Measurements from ENCODE around the gene HOXD9.
A peak's percentile ranks its signal among the peaks of the same experiment; 100 is the strongest.

Gene HOXD9

DNA sequence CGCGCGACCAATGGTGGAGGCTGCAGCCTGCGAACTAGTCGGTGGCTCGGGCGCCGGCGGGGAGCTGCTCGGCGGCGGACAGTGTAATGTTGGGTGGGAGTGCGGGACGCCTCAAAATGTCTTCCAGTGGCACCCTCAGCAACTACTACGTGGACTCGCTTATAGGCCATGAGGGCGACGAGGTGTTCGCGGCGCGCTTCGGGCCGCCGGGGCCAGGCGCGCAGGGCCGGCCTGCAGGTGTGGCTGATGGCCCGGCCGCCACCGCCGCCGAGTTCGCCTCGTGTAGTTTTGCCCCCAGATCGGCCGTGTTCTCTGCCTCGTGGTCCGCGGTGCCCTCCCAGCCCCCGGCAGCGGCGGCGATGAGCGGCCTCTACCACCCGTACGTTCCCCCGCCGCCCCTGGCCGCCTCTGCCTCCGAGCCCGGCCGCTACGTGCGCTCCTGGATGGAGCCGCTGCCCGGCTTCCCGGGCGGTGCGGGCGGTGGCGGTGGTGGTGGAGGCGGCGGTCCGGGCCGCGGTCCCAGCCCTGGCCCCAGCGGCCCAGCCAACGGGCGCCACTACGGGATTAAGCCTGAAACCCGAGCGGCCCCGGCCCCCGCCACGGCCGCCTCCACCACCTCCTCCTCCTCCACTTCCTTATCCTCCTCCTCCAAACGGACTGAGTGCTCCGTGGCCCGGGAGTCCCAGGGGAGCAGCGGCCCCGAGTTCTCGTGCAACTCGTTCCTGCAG is at the start of gene HOXD9:
TSS of gene HOXD9 (plus strand) at position 37 of the 728 bp plus-strand sequence. CDS start at position 87, 50 bp downstream.
- DNase-seq, result peak in 1 of 2 experiments; percentile 72

DNA sequence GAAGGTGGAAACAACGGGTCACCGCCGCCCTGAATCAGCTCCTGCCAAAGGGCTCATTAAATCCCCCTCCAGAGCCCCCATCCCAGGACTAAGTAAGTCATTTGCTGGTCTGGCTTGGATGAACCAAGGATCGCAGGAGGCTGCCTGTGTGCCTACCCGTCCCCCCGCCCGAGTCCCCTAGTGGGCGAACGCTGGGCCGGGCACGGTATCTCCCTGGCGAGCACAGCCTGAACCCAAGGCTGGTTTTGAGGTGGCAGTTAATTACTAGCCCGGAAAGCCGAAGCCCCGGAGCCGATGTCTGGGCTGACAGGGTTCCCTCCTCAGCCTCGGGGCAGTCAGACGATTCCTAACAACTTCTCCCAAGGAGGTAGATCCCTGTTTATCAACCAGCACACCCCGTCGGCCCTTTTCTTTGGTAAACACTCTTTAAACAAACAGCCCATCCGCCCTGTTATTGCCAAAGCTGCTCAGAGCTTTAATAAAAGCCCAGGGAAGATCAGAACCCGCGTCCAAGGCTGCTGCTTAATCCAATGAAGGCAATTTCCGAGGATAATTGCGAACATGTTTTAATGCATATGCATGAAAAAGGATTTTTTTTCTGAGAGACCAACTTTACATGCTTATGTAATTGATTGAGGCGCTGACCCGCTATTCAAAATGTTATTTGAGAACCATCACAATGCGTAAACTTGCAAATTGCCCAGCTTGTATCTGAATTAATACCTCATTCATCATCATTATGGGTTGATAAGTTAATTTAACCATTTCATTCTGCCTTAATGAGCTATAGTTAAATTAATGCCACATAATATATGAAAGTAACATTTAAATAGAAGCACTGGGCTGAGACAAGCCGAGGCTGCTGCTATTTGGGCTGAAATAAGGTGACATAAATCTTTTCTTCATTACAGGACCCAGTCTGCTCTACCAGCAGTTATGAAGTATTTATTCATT is 49.3 kb upstream of the HOXD9 start:
- DNase-seq, result no peak

DNA sequence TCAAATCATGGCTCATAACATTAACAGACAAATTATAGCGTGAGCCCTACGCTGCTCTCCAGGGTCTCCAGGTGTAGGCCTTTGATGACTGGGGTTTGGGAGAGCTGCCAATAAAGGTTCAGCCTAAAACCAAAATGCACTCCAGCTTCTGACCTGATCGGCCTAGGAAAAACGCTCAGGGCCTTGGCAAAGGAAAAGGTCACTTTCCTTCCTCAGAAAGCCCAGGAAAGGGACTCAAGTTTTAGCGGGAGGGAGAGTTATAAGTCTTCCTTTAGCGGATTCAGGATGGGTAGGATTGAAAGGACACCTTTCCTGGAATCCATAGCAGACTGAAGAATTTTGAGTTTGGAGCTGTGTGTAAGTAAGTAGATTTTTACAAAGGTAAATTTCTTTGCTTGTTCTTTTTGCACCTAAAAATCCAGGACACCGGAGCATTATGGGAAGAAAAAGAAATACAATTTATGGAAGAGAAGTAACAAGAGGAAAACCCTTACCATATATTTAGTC is 47.5 kb upstream of the HOXD9 start:
- no peak for DNase-seq

DNA sequence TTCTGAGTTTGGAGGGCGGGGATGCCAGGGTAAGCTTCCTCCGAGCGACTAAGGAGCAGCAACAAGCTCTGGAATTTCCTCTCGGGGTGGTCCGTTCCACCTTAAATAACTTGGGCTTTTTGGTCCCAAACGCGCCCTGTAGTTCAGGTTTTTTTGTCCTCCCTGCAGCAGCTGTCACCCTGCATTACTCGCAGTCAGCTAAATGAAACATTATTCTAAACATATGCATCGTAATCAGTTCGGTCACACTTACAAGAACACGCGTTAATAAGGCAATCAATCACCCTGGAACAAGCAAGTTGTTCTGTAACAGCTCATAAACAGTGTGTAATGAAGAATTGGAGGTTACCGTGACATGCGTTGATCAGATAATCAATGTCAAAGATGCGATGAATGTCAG is 47.0 kb upstream of the HOXD9 start:
- no peak for DNase-seq

DNA sequence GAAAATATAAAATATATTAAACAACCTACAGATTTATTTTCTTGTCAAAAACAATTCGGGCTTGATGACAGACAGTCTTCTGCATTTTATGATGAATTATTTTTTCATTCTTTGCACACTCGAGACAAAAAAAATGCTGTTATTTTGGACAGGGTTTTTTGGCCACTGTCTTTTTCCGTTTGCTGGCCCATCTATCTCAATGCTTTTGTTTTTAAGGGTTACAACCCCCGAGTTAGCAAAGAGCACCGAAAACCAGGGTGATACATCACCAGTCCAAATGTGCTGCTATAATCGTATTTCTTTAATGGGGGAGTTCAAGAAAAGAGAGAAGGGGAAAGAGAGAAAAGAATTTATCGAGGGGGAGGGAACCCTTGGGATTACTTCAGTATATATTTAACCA is 46.5 kb upstream of the HOXD9 start:
- no peak for DNase-seq

DNA sequence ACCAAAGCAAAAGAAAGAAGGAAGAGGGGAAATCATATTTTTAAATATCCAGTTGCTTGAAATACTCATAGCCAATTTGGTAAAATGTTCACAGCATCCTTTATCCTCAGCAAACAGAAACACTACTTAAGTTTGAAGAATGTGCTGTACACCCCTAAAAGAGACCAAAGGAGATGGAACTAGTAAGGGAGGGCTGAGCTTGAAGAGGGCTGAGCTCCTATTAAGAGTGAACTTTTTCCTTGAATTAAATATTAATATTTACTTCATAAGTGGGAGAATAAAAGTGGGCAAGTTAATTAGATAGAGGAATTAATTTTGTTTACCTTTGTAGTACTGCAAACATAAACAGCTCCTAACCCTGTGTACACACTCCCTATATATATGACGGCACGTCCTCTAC is 45.7 kb upstream of the HOXD9 start:
- DNase-seq, result no peak

DNA sequence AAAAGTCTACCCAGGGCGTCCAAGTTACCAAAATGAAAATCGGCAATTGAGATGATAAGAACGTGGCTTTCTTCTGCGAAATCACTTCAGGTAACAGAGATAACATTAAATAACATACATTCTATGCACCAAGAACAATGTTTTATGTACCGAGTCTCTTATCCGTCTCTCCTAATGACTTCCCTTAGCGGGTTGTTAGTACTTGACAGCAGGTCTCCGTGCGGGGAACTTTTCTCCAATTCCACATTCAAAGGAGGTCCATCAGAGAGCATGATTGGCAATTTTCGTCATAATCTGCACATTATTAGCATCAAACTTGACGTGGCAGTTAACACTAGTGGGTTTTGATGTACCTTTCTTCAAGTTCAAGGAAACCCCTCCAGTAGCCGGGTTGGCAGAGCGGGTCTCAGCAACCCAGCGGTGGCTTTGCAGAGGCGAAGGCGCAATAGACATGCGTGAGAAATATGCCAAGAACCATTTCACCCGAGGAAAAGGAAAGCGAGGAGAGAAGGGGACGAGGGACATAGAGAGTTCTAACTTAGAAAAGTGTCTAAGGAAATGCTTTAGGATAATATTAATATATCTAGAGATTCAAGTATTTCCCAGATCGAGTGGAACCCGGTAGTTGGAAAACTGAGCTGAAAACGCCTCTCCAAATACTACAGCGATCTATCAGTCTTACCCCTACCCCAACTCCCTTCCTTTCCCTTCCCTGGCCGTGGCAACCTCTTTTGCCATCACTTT is 43.8 kb upstream of the HOXD9 start:
- no peak for DNase-seq

DNA sequence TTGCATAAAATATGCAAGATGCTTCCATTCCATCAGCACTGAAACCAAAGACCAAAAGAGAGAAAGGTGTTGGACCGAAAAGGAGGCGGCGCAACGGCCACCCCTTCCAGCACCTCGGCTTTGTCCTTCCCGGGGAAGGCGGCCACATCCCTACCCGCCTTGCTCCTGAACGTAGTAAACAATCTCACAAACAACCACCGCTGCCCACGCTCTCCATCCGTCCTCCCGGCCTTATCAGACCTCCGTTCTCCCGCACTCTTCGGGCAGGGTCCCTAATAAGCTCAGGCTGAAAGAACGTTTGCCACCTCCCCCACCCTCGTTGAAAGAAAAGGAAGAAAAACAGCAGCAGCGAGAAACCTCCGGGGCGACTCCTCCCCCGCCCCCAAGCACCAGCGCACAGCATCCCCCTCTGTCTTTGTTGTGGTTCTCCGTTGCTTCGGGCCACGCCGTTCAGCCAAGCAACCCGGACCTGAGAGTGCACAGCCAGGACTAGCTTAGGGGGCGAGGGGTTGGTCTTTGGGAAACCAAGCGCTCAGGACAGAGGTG is 43.2 kb upstream of the HOXD9 start:
- no peak for DNase-seq

DNA sequence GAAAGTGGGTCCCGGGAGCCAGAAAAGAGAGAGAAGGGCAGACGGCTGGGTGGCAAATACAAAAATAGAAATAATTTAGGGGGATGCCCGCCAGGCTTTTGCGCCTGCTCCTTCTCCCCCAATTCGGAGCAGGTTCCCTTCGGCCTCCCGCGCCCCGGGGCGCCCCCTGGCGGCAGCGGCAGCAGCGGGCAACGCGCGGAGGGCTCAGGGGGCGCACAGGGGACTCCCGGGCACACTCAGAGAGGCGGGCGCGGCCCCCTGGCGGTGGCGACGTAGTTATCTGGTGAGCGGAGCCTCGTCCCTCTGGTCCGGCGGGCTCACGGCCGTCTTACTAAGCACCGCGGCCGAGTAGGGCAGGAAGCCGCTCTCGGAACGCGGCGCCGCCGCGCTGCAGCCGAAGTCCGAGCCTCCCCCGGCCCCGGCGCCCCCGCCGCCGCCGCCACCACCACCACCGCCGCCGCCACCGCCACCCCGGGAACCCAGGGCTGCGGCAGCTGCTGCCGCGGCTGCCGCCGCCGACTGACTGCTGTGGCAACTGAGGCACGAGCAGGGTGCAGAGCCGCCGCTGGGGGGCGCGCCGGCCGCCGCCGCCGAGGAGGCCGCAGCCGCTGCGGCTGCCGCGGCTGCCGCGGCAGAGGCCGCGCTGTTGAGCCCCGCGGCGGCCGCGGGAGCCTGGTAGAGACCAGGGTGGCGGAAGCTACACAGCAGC is 42.5 kb upstream of the HOXD9 start:
- peak in 1 of 2 experiments; percentile 64 for DNase-seq

DNA sequence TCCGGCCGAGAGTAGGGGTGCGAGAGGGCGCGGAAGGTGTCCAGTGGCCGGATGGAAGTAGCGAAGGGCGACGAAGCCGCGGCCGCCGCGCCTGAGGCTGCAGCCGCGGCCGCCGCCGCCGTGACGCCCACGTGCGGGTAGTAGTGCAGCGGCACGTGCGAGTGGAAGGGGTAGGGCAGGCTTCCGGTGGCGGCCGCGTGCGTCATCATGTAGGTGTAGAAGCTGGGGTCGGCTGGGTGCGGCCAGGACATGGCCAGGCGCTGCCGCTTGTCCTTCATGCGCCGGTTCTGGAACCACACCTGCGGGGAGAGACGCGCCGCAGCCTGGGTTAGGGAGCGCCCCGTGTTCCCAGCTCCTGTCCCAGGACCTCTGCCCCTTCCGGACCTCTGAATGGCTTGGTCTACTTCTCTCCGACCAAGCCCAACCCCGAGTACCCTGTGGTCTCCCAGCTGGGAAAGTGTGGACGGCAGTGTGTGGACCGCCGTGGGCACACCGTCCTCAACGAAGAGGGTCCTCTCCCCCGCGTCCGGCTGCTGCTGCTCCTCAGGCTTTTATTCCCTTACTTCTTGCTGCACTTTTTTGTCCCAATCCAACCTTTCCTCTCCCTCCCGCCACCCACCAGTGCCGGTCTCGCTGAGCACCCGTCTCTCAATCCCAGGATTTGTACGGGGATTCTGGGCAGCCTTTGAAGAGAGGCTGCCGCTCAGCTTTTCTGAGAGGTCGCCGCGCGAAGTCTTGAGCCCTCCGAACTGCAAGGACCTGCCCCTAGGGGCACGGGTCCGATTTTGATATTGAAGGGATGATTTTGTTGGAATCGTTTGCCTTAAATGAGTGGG is 41.8 kb upstream of the HOXD9 start:
- DNase-seq, result no peak

DNA sequence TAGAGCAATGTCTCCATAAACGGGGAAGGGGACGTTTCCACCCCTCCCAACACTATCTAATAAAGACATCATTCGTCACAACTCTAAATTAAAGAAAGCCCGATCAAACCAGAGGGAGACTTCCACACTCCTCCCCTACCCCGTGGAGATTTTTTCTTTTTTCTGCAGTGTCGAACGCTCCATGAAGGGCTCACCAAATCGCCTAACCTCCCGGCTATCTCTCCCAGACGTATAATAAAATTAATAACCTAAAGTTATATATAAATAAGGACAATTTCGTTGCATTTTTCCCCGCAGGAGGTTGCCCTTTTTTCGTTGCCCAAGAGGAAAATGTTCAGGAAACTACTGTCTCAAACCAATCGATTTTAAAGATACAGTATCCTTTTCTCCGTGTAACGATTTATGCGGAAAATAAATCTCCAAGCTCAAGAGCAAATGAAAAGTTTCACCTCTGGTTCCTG is 41.1 kb upstream of the HOXD9 start:
- DNase-seq, result no peak

DNA sequence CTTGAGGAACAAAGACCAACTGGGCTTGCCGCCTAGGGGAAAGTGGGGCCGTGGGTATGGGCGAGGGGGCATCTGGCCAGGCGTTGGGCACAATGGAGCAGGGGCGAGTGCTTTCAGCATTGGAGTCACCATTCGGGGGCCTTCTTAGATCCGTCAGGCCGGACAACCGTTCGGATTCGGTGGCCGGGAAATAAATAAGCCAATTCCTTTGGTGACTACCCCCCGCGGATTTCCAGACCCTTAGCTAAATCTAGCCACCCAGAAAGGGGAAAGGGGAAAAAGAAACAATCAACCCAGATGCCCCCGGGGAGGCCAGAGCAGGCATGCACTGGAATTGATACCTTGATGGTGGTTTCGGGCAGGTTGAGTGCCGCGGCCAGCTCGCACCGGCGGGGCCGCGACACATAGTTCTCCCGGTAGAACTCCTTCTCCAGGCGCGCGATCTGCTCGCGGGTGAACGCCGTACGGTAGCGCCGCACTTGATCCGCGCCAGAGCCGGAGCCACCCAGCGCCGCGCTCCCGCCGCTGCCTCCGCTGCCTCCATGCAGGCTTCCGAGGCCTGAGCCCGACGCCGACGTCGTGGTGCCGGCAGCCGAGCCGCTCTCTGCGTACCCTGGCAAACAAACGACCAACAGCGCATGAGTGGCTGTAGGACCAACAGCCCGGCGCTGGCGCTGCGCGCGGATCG is 40.5 kb upstream of the HOXD9 start:
- DNase-seq, result no peak

DNA sequence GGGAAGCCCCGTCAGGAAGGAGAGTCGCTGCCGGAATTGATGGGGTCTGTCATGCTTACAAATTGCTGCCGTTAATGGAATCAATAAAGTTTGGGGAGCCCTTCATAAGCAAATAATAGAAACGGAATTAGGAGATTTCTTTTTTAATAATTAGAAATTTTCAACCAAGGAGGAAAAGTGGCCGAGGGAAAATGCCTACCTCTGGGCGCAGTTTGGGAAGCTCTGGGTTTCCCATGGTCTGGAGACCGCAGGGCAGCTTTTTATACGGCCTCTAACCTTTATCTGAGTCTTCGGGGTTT is 40.0 kb upstream of the HOXD9 start:
- no peak for DNase-seq

DNA sequence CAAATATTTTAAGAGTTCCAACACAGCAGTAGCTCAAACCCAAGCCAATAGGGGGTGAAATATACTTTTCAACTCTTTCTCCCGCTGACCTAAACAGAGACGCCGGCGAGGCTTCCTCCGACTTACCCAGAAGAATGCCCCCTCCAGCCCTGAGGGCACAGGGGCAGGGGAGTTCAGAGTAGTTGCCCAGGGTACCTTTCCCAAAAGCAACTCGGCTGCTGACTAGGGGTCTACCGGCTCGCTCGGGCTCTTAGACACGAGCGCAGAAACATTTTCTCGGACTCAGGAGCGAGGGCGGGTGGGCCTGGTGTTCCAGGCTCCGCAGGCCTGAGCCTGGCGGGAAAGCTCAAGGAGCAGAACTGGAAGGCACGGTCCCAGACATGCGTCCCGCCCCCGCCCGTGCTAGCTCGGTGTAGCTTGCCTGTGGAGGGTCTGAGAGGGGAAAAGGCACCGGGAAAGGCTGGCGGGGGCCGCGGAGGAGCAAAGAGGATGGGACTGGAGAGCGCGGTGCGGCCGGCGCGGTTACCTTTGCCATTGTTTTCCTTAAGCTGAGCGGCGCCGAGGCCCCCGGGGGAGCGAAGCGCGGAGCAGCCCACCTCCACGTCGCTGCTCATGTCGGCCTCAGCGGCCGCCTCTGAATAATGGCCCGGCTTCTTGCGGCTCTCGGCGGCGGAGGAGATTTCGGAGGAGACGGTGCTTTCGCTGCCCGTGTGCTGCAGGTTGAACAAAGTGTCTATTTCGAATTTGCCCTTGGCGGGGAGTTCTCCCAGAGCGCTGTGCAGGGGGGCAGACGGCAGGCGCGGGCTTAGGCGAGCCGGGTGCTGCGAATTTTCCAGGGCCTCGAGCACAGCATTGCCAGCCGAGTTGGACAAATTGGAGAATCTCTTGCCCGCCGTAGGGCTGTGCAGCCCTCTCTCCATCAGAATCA is 39.4 kb upstream of the HOXD9 start:
- DNase-seq, result no peak

DNA sequence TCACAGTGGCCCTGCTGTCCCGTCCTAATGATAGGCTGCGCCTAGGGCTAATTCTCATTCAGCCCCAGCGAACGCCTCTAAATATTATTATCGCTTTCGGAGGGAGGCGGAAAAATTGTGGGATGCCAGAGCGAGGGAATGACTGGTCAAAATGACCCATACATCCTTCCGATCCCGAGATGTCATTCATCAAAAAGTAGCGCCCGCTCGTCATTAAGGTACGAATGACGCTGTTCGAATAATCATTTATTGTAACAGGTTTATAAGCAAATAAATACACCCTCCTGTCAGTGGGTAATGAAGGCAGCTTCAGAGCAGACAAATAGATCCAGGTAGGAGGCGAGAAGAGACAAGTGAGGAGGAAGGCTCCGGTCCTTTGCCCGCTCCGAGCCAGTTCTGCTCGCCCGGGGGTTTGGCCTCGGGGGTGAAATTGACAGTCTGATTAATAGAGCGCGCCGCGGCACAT is 38.7 kb upstream of the HOXD9 start, which contains the start of gene EVX2:
TSS of gene EVX2 (minus strand) at position 167 of the 466 bp plus-strand sequence. CDS start 186 bp downstream, outside the sequence.
- no peak for DNase-seq

DNA sequence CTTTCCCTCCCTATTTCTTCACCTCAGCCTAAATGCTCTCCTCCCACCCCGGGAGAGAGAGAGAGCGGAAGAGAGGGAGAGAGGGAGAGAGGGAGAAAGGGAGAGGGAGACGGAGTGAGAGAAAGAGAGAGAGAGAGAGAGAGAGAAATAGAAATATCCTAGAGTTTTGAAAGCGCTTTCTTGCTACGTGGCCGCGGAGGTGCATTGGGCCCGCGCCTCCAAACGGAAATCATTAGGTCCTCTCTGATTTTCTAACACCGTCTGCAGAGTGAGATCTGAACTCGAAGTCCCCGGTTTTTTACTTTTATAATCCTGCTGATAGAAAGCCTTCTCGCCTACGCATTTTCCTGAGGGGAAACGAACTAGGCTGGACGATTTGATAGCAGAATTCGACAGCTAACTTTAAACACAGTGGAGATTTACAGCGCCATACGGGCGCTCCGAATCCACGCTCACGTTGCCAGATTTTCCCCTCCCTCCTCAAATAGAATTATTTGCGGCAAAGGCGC is 37.9 kb upstream of the HOXD9 start:
- no peak for DNase-seq

DNA sequence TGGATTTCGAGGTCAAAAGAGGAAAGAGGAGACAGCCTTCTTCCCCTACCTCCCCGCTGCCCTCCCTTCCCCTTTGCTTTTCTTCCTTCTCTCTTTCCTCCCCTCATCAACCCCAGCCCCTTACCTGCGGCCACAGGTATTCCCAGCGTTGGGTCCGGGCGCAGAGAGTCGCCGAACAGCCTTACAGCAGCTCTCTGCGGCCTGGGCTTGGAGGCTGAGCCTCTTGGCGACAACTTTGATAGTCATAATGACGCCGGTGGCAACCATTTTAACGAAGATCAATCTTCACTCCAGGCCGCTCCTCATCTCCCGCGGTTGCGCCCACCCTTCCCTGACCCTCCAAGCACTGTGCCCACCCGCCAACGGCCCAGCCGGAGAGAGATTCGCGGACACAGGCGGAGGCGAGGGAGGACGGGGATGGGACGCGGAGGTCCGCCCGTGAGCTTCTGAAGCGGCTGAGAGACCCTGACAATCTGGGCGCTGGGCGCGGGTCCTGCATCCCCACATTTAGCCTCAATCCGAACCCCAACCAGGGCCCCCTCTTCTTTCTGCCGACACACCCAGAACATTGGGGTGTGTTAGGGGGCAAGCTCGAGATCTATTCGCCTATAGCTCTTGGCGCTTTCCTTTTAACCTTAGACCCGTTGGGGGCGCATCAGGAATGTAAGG is 37.3 kb upstream of the HOXD9 start:
- no peak for DNase-seq
